Hematopoietic multipotent progenitor cell treated with erythropoietin and hydrocortisone succinate and interleukin-3 and kit ligand, for 8 days (in vitro differentiated cells): Measurements from ENCODE around the gene XCL2.
"Not testable (repeated sequence)": the region's sequence is repeated elsewhere in the genome, so short reads cannot be mapped to it uniquely, and the experiment has no call there.

Experiments
- DNase-seq: peaks from one replicate; pipeline ENCODE4 v3.0.0-alpha.2; 2015

XCL2 gene, protein sequence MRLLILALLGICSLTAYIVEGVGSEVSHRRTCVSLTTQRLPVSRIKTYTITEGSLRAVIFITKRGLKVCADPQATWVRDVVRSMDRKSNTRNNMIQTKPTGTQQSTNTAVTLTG

DNA sequence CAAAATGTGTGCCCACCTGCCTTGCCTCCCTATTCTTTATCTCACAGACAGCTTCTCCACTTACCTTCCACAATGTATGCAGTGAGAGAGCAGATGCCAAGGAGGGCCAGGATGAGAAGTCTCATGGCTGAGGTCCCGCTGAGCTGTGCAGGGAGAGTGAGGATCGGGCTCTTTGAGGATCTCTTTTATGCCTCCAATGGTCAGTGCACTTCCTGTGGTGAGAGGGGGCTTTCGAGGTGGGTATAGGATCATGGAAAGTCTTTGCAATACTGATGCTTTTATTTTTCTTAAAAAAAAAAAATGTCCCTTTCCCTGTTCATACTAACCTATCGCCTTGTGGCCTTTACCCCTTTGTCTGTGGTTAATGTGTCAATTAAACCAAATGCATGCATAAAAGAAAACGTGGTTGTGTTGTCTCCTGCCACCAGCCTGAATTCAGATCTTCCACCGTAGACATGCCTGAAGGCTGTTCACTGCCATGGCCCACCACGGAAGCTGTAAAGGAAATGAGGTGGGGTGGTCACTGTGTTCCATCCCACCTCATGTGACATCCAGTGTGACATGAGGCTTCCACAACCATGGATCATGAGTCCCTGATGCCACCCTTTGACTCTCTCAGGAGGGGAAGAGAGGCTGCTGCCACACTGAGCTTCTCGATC is at the start of gene XCL2:
Gene XCL2, minus strand, starts transcription at position 158 of the 659 bp plus-strand sequence. Its CDS starts 33 bp downstream, at position 125.
- DNase-seq, result not testable (repeated sequence)

DNA sequence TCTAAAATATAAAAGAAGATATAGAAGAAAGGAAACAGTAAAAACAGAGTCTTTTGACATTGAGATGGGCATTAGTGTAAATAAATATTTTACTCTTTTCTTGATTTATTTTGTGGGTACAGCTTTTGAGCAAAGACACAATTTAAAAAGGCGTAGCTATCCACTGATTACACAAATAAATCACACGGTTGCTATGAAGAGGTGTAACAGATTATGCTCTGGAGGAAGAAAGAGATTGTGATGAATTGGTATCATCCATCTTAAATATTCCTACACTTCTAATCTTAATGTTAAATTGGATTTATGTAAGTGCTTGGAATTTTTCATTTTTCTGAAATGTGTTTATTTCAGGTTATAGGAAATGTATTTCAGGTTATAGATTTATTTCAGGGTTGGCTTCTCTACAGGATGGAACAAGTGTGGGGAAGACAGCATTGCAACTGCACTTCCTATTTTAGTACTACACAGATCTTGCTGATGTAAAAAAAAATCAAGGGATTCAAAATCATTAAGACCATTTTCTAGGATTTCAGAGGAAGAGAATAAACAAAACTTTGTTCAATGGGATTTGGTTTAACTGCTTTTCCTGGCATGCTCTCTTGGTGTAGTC is 47.9 kb upstream of the XCL2 start:
- no peak for DNase-seq

DNA sequence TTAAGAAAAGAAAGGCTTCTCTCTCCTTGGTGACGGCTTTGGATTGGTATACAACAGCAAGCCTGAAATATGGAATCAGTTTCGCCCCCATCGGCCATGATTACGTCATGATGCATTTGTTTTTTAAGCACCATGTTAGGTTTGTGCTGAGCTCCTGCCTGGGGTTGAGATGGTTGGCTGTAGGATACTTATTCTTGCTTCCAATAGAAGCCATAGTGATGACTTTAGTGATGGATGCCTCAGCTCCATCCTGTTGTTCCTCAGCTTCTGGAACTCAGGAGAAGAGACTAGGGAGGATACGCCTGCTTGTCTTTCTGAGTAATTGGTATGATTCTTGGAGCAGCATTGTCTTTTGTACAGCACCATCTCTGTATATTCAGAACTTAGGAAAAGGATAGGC is 47.3 kb upstream of the XCL2 start:
- no peak for DNase-seq

DNA sequence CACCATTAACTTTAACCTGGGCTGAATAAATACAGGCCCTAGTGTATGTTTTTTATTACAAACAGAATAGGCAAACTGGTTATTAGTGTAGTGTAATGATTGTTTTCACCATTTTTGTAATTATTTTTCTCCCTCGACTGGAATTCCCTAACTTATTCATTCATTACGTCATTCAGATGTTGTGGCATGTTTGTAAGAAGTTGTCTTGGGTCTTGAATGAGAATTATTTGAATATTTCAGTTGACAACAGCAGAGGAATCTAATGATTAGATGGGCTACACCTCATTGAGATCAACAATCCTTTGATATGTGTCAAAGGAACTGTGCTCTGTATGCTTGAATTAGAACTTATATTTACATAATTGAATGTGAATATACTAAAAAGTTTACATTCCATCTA is 45.4 kb upstream of the XCL2 start:
- no peak for DNase-seq

DNA sequence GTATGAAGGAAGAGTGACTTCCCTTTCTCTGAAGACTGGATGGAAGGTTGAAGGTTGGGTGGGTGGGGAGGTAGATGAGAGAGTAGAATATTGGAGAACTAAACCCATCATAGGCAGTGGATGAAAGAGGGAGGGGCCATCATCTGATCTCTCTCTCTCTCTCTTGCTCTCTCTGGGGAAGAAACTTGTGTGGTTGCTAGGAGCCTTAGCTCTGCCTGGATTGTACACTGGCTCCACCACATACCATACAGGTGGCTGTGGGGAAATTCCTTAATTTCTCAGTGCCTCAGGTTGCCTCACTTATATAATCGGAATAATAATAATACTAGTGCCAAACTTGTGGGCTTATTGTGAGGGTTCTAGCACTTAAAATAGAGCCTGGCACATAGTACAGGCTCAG is 42.1 kb upstream of the XCL2 start:
- DNase-seq, result no peak

DNA sequence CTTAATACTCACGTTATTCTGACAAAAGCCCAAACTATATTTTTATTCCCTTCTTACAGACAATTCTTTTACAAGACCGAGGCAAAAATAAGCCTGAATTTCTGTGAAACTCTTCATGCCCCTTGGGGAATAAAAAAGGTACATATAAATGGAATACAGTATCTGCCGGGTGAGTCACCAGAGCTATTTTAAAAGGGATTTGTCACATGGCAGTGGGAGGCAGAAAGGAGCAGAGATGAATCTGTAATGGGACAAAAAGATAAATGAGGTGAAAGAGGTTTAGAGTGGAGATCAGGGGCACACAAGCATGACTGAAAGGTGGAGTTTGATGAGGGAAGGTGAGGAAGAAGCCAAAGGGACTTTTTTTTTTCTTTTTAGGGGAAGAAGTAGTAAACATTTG is 41.4 kb upstream of the XCL2 start:
- no peak for DNase-seq

DNA sequence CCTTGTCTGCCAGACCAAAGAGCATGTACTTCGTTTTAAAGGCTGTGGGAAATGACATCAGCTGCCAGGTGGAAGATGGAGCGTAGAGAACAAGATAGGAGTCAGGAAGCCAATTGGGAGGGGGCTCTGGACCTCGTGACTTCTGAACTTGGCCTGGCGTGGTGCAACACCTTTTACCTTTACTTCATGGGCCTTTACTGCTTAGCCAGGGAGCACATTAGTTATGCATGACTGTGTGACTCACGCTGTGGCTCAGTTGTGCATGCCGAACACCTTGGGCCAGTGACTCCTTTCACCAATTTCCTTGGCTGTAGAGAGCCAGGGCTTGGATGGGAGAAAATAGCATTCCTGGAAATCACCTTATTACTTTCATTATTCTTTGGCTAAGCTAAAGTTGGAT is 39.8 kb upstream of the XCL2 start:
- DNase-seq, result no peak

DNA sequence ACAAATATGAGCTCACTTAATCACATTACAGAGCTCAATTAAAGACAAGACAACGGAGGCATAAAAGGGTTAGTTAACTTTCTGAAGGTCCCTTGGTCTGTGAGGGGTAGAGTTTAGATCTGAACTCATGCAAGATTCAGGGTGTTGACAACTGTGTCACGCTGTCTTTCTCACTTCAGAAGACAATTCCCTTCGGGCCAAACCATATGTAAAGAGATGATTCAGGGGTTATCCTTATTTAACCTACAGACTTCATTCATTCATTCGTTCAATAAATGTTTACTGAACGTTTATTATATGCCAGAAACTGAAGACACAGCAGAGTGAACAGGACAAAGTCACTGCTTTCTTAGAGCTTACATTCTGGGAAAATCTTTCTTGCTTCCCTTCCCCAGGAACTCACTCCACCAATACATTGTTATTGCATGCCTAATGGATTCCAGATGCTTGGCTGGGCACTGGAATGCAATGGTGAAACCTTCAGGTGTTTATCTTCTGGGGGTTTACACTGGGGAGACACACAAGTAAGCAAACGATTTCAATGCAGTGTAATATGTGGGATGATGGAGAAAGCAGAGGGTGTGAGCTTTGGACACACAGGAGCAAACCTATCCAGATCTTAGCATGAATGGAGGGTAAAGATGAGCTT is 39.0 kb upstream of the XCL2 start:
- DNase-seq, result no peak

DNA sequence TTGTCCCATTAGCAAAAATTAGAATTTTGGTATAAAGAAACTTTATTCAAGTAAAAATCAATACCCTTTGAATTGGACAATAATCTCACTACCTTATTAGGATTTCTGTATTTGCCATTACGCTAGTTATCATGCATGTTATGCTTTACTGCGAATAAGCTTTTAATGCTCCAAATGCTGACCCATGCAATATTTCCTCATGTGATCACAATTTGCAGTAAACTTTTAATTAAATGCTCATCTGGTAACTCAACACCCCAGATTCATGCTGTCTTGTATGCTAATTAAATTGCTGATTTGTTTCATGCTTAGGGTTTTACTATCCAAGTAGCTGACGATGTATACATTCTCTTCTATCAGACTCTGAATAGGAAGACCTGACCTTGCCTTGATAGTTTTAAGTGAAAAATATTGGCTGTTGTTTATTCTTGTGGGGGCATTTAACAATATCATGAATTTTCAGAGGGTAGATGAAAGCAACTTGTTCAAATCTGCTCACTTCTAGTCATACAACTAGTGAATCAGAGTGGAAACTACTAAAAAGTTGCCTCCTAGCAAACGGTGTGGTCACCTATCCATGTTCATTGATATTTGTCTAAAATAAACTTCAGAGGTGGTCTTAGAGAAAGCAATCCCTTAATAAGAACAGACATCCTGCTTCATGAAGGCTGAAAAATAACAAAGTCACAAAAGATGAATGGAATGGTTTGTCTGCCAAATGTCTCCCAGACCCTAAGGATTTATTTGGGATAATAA is 38.2 kb upstream of the XCL2 start:
- DNase-seq, result no peak

DNA sequence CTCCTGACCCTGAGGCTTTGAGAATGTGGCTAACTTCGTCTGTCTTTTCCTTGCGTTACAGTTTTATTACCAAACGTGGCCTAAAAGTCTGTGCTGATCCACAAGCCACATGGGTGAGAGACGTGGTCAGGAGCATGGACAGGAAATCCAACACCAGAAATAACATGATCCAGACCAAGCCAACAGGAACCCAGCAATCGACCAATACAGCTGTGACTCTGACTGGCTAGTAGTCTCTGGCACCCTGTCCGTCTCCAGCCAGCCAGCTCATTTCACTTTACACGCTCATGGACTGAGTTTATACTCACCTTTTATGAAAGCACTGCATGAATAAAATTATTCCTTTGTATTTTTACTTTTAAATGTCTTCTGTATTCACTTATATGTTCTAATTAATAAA is 37.2 kb upstream of the XCL2 start:
- not testable (repeated sequence) for DNase-seq

DNA sequence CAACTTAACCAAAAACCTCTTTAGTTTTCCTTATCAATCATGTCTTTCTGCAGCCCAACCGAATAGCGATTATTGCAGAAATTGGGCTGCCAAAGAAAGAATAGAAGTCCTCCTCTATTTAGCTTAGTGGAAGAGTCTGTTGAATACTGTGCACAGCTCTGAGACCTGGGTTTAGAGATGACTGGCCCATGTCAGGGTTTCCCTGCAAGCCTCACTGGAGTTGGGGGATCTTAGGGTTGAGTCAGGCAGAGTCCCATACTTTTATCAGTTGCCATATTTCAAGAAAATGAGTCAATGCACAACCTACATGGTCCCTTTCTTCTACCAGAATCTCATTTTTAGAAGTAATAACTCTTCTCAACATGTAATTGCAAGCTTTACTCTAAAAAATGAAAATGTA is 36.5 kb upstream of the XCL2 start:
- DNase-seq, result not testable (repeated sequence)

DNA sequence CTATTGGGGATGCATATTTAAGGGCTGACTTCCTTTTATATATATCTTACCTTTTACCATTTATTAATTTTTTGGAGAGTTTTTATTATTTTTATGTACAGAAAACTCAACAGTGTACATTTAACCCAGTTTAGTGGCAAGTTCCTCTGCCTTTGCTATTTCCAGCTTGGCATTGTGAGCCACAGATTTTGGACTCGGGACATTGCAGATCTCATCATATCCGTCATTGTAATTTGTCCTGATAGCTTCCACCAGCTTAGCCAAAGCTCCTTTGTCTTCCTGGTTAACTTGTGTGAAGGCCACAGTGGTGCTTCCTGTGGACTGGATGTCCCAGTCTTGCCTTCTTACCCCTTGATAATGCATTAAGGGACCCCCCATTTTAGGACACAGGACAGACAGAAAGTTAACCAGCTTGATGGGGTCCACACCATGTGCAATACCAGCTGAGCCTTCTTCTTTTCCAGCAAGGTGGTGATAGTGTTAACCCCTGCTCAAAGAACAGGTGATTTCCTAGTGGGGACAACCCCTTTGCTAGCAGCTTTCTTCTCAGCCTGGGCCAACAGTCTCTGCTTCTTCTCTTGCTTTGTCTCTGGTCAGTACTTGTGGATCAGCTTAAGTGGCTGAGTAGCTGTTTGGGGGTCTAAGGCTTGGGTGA is 34.9 kb upstream of the XCL2 start:
- not testable (repeated sequence) for DNase-seq

DNA sequence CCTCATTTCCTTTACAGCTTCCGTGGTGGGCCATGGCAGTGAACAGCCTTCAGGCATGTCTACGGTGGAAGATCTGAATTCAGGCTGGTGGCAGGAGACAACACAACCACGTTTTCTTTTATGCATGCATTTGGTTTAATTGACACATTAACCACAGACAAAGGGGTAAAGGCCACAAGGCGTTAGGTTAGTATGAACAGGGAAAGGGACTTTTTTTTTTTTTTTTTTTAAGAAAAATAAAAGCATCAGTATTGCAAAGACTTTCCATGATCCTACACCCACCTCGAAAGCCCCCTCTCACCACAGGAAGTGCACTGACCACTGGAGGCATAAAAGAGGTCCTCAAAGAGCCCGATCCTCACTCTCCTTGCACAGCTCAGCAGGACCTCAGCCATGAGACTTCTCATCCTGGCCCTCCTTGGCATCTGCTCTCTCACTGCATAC is 32.5 kb upstream of the XCL2 start, which contains the start of gene XCL1:
Gene XCL1, plus strand, starts transcription at position 361 of the 444 bp plus-strand sequence. Its CDS starts 33 bp downstream, at position 394.
- DNase-seq, result not testable (repeated sequence)

DNA sequence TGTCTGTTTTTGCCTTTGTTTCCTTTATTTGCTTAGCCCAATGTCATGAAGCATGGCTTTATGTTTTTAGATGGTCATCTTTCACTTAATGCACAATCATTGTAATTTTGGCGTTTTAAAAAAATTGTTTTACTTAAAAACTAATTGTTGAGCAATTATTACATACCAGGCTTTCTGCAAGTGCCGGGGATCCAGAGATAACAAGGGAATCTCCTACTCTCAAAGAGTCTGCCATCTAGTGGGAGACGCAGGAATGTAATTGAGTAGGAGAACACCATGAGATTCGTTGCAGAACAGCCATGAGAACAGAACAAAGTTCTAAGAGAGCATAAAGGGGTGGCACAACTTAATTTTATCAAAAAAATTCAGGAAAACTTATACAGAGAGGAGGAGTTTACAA is 30.4 kb upstream of the XCL2 start:
- peak; percentile 64 for DNase-seq

DNA sequence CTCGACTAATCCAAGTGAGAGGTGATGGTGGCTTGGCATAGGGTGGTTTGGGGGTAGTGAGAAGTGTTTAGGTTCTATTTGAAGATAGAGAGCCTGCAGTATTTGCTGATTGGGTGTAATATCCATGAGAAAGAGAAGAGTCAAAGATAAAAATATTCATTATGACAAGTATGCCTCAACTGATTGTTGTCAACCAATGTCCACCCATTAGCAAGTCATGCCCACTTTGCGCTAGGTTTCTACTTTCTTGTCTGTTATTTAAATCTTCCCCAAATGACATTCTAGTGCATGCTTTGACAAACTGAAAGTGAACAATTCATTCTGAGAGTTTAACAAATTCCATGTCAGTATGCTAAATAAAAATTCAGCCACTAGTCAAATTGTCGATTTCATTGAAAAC is 28.8 kb upstream of the XCL2 start:
- DNase-seq, result no peak

DNA sequence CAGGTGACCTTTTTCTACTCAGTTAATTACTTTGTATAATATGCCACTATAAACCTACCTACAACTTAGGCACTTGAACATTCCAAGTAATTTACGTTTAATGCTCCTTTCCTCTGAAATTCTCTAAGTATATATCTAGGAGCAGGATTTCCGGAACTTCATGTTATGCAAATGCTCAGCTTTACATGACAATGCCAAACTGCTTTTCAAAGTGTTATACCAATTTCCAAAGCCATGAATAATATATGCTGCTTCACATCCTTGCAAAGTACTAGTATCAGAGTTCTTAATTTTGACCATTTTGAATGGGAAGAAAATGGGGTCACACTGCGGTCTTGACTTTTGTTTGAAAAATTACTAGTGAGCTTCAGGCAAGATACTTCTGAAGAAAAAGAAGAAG is 26.9 kb upstream of the XCL2 start:
- DNase-seq, result no peak

DNA sequence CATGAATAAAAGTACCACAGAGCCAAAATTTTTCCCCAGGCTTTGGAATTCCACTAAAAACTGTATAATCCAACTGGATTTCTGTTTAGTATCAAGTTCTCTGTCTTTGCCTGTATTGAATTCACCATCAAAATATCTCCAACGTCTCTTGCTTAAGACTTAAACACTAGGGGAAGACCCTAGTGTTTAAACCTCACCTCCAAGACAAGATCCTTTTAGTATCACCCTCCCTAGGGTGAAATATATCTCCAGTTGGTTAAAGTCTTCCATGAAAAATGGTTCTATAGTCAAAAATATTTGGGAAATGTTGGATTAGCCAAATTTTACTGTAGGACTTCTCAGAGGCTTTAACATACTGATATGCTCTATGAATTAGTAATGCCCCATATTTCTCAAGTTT is 24.5 kb upstream of the XCL2 start:
- DNase-seq, result no peak

DNA sequence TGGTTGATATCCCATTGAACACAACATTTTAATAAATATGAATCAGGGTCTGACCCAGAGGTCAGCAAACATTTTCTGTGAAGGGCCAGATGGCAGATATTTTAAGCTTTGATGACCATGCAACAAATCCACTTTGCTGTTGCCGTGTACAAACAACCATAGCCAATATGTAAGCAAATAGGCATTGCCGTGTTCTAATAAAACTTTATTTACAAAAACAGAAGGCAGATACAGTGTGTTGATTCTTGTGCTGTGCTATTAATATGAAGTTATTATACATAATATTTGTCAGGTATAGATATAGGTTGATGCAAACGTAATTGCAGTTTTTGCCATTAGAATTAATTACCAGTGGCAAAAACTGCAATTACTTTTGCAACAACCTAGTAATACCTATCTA is 23.8 kb upstream of the XCL2 start:
- no peak for DNase-seq

DNA sequence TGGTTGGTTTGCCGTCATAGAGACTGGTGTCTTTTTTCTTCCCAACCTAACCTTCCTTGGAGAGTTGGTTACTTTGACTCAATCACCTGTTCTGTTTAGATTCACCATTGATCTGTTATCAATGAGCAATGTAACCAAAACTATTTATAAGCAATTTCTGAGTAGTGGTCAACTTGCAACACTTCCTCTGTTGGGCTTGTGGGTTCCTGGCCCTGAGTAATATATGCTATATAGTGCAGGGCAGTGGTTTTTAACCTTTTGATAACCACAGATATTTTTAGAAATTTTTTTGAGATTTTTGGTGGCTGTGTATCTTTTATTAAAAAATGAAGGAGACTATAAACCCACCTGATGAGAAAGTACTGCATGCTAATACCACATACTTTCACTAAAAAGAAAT is 23.2 kb upstream of the XCL2 start:
- DNase-seq, result no peak

DNA sequence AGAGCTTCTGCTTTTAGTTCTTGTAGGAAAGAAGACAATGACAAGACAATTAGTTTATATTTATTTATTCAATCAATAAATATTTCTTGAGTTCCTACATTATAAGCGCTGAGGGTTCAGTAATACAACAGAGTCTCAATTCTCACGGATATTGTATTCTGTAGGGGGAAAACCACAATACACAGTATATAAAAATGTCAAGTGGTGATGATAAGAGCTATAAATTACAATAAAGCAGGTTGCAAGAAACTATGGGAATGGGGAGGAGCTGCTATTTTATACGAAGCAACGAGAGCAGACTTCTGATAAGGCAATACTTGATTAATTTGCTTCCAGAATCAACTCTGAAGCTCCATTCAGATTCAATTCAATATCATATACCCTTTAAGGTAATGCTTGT is 22.0 kb upstream of the XCL2 start:
- DNase-seq, result no peak

DNA sequence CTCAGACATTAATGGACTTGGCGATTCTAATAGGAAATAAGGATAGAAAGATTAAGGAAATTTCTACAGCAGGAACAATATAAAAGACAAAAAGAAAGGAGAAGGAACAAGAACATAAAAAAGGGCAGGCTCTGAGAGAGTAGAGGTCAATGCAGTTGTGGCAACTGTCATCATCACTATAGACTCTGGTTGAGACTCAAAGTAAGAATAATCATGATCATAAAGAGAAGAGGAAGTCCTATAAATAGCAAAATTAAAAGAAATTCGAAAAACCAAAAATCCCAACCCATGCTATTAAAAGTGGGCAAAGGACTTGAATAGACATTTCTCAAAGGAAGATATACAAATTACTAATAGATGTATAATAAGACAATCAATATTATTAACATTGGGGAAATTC is 18.2 kb upstream of the XCL2 start:
- DNase-seq, result no peak

DNA sequence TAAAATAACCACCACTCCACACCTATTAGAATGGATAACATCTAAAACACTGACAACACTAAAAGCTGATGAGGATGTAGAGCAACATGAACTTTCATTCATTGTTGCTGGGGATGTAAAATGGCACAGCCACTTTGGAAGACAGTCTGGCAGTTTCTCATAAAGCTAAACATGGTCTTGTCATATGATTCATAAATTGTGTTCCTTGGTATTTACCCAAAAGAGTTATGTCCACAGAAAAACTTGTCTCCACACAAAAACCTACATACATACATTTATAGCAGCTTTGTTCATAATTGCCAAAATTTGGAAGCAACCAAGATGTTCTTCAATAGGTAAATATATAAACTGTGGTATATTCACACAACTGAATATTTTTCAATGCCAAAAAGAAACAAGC is 16.6 kb upstream of the XCL2 start:
- DNase-seq, result no peak

DNA sequence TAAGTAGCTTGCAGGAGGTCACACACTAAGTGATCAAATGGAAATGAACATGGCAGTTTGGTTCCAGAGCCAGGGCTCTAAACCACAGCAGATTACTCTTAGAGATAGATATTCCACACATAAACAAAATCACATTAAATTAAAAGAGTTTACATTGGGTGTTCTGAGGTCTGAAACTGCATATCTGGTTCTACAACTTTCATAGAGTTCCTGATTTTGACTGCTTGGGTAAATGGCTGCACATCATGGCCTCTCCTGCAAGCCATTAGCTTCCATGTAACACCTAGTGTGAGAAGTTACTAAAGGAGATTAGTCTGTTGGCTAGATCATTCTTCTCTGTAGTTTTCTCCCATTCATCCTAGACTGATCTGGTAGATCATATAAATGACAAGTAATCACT is 12.8 kb upstream of the XCL2 start:
- no peak for DNase-seq
